Measurements from ENCODE around the gene FKBP10. TPM values are rescaled to one million over a fixed set of nuclear protein-coding genes. Genes with fewer than 3 reads are reported as not detected.
A peak's percentile ranks its signal among the peaks of the same experiment; 100 is the strongest.

The FKBP10 gene
- total and polyA plus RNA-seq, 12 donors: 4.8 to 31.8 (median 10.2) TPM

DNA sequence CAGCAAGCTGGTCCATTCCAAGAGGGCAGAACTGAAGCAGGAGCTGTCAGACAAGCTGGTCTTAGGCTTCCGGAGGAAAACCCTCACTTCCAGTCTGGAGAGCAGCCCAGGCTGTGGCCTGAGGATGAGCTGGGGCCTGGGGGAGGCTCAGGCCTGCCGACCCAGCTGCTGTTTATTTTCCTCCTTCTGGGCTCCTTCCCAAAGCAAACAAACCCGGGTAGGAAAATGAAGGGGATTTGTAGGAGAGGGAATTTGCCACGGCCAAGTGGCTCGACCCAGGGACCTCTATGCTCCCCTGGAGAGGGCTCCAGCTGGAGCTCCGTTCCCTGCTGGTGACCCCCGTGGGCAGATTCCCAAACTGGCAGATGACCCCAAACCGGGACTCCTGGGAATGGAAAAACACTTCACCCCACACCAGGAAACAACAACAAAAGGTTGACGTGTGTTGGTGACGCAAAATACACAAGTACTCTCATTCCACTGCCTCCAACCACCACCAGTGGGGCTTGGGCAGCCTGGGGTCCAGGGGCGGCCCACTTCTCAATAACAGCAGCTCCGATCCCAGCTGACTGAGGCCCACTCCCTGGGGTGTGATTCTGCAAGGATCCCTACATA lies 35.1 kb upstream of the FKBP10 start:
- DNase-seq (peak; percentile 87 to 89), ATAC-seq (peak; percentile 43 to 77 (median 66))
- Histone ChIP-seq H3K4me3 (peak overlapping the region in 4 of 10 donors; percentile 6 to 22 (median 10)), H3K27ac (peak overlapping the region; percentile 86 to 97 (median 95)), H3K36me3 (peaks cover 0 to 17% (median 0%) of the 10 kb centered on the region in 9 donors), H3K27me3 (no peaks in the 10 kb centered on the region), H3K9me3 (no peaks in the 10 kb centered on the region), H3K4me1 (peaks cover 65 to 100% (median 99%) of the 10 kb centered on the region in 9 donors)
- TF ChIP-seq, protein P1, sequence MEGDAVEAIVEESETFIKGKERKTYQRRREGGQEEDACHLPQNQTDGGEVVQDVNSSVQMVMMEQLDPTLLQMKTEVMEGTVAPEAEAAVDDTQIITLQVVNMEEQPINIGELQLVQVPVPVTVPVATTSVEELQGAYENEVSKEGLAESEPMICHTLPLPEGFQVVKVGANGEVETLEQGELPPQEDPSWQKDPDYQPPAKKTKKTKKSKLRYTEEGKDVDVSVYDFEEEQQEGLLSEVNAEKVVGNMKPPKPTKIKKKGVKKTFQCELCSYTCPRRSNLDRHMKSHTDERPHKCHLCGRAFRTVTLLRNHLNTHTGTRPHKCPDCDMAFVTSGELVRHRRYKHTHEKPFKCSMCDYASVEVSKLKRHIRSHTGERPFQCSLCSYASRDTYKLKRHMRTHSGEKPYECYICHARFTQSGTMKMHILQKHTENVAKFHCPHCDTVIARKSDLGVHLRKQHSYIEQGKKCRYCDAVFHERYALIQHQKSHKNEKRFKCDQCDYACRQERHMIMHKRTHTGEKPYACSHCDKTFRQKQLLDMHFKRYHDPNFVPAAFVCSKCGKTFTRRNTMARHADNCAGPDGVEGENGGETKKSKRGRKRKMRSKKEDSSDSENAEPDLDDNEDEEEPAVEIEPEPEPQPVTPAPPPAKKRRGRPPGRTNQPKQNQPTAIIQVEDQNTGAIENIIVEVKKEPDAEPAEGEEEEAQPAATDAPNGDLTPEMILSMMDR (IDR thresholded peaks at IDR 0.05): peak in 1 of 9 donors; percentile 21
- WGBS, 2 donors: 6 to 8% methylated on average over 12 of the region's 12 CpGs
- intact Hi-C loops (cut with DNase I): loop anchor here in 1 of 10 donors (2.0 kb wide), 1 partner anchor 15 kb away; no protein-coding TSS in a partner anchor

DNA sequence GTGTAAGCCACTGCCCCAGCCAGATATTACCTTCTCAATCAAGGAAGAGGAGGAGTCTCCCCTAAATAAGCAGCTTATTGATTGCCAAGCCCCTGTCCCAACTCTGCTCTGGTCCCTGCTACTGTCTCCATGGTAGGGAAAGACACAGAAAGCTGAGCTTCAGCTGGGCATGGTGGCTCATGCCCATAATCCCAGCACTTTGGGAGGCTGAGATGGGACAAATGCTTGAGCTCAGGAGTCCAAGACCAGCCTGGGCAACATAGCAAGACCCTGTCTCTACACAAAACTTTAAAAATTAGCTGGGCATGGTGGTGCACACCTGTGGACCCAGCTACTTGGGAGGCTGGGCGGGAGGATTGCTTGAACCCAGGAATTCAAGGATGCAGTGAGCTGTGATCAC lies 32.9 kb upstream of the FKBP10 start:
- H3K4me3 ChIP-seq: no peak overlapping the region
- intact Hi-C loops (cut with DNase I): no loop called here
- peaks cover 0 to 9% (median 0%) of the 10 kb centered on the region in 9 donors for H3K36me3 ChIP-seq
- H3K27me3 ChIP-seq: peaks cover 0 to 6% (median 0%) of the 10 kb centered on the region in 7 donors
- 88 to 92% methylated on average over 1 of the region's 1 CpG for WGBS, 2 donors
- DNase-seq (no peak), ATAC-seq (no peak)
- H3K9me3 ChIP-seq: no peaks in the 10 kb centered on the region
- peaks cover 45 to 100% (median 97%) of the 10 kb centered on the region in 9 donors for H3K4me1 ChIP-seq
- TF ChIP-seq, protein P1 (IDR thresholded peaks at IDR 0.05): no peak
- H3K27ac ChIP-seq: peak overlapping the region in 9 of 10 donors; percentile 83 to 97 (median 95)

DNA sequence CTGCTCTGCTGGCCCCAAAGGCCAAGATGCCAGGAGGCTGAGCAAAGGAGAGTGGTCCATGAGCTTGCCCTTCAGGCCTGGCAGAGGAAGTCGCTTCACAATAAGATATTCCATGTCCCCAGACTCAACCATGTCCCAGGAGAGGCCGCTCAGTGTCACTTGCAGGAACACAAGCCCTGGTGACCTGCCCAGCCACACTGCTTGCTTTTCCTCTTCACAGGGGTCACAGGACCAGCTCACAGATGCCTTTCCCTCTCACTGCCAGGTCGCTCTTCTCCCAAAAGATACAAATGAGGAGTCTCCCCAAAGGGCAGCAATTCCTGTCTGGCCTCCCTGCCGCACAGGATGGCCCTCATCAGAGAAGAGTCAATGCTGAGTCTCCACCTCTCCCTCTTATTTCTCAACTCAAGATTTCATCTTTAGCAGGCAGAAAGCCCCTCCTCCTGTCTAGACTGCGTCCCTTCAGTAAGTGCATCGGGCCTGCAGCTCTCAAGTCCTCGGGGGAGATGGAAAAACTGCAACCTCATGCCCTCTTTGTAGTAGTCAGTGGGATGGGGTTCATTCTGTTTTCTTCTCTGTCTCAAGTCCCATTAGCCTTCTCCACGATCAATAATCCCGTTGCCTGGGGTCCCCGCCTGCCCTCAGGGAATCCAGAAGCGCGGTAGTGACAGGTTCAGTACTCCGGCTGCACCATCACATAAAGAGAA lies 31.2 kb upstream of the FKBP10 start:
- H3K27ac ChIP-seq: peak overlapping the region; percentile 76 to 97 (median 95)
- ATAC-seq (no peak), DNase-seq (peak in 1 of 2 donors; percentile 56)
- H3K36me3 ChIP-seq: no peaks in the 10 kb centered on the region
- H3K9me3 ChIP-seq: no peaks in the 10 kb centered on the region
- 35 to 37% methylated on average over 13 of the region's 13 CpGs for WGBS, 2 donors
- H3K27me3 ChIP-seq: peaks cover 0 to 6% (median 0%) of the 10 kb centered on the region in 7 donors
- TF ChIP-seq, protein P1 (IDR thresholded peaks at IDR 0.05): no peak
- H3K4me3 ChIP-seq: peak overlapping the region in 4 of 10 donors; percentile 5 to 92 (median 19)
- peaks cover 31 to 96% (median 88%) of the 10 kb centered on the region in 9 donors for H3K4me1 ChIP-seq
- intact Hi-C loops (cut with DNase I): no loop called here

DNA sequence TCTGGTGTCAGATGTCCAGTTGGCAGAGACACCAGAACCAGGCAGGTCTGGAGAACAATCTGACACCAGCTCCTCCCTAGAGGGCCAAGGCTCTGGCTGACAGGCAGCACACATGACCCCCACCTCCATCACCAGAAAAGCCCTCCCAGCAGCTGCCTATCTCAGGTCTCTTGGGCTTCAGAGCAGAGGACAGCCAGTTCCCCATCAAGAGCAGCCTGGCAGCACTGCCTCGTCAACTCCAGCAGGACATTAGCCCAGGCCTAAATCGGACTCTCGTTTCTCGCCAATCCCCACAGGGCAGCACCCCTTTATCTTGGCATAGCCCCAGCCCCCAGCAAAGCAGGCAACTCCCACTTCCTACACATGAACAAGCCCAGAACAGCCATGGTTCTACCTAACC lies 30.7 kb upstream of the FKBP10 start:
- intact Hi-C loops (cut with DNase I): no loop called here
- Histone ChIP-seq H3K4me3 (peak overlapping the region in 4 of 10 donors; percentile 5 to 92 (median 19)), H3K4me1 (peaks cover 26 to 93% (median 83%) of the 10 kb centered on the region in 9 donors), H3K9me3 (no peaks in the 10 kb centered on the region), H3K27me3 (peaks cover 0 to 6% (median 0%) of the 10 kb centered on the region in 7 donors), H3K27ac (peak overlapping the region; percentile 76 to 97 (median 95)), H3K36me3 (no peaks in the 10 kb centered on the region)
- 11% methylated on average over 4 of the region's 4 CpGs for WGBS, 2 donors
- ATAC-seq (peak in 7 of 8 donors; percentile 1 to 71 (median 20)), DNase-seq (peak; percentile 74 to 75)
- TF ChIP-seq, protein P1 (IDR thresholded peaks at IDR 0.05): no peak

Data from heart right ventricle (tissue), 16 donors.